Measurements from ENCODE around the gene IL25. TPM values are rescaled to one million over a fixed set of nuclear protein-coding genes. Genes with fewer than 3 reads are reported as not detected.

The IL25 gene
- total RNA-seq, 4 donors from 2014 or later = not detected

DNA sequence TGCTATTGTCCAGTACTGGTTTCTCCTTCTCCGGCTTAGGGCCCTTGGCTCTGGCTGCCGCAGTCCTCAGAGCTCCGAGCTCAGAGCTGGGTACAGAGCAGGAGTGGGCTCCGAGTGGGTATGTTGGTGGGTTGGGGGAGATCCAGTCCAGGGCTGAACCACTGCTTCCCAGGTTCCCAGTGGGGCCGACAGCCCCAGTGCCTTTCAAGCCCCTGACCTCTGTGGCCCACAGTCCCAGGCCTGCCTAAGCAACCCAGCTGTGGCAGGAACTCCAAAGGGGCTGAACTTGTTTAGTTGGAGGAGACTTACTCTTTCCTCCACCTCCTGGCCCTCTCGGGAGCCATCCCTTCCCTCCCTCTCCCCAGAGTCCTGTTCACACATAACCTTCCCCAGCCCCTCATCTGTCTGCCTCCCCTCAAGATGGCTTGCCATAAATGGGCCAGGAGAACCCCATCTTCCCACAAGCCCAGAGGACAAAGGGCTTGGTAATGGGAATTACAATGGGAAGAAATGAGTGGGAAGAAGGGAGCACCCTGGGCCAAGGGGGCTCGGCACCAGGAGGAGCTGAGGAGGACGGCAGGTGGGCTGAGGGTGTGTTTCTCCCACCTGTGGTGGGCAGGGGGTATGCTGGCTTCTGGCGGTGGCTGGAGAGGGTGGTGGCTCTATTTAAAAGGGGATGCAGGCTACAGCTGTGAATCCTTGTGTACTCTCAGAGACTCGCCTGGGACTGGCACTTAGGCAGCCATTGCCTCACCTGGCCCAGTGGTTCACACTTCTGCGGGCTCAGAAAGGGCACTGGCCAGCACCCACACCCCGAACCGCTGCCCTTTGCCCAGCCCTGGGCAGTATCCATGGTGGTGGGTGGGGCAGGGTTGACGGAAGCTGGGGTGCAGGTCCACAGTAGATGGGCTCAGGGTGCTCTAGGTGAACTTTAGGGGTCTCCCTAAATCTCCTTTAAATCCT, 39.2 kb downstream of the IL25 start:
- TF ChIP-seq EP300 (IDR thresholded peaks at IDR 0.05; ENCODE audit: low read depth) = no peak
- intact Hi-C loops (cut with DNase I; ENCODE audit: low total_unique reads) (no loop called here), in situ Hi-C loops (cut with MboI; ENCODE audit: low pct_ligation_motif_present in 1 of 4, low pct_unique_long_range_greater_than_20kb in 1 of 4, low sequenced_read_pairs in 3 of 4) (no loop called here)
- Histone ChIP-seq H3K36me3 (no peaks in the 10 kb centered on the region), H3K27ac (no peak overlapping the region), H3K27me3 (no peaks in the 10 kb centered on the region), H3K4me1 (no peaks in the 10 kb centered on the region), H3K4me3 (no peak overlapping the region), H3K9me3 (no peaks in the 10 kb centered on the region)
- no peak for DNase-seq
- WGBS, 2 donors (ENCODE audit: low coverage in 1 of 2) = 77% methylated on average over 14 of the region's 14 CpGs; no CpG with 5 or more reads in 1 of the 2 donors

DNA sequence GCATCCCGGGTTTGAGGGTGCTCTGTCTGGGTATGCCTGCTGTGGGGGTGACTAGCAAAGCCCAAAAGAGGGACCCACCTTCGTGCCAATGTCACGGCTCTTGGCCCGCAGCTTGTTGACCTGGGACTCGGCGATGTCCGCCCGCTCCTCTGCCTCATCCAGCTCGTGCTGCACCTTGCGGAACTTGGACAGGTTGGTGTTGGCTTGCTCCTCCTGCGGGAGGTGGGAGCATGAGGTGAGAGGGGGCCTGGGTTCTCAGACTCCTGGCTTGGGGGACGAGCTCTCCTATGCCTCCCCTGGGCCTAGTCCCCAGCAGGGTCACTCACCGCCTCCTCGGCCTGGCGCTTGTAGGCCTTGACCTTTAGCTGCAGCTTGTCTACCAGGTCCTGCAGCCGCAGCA, 41.1 kb downstream of the IL25 start:
- H3K4me1 ChIP-seq = no peaks in the 10 kb centered on the region
- in situ Hi-C loops (cut with MboI; ENCODE audit: low pct_ligation_motif_present in 1 of 4, low pct_unique_long_range_greater_than_20kb in 1 of 4, low sequenced_read_pairs in 3 of 4) = no loop called here
- H3K27ac ChIP-seq = no peak overlapping the region
- H3K4me3 ChIP-seq = no peak overlapping the region
- WGBS, 2 donors (ENCODE audit: low coverage in 1 of 2) = 81 to 88% methylated on average over 5 to 15 of the region's 16 CpGs
- no peaks in the 10 kb centered on the region for H3K27me3 ChIP-seq
- intact Hi-C loops (cut with DNase I; ENCODE audit: low total_unique reads) = no loop called here
- DNase-seq = no peak
- no peaks in the 10 kb centered on the region for H3K9me3 ChIP-seq
- H3K36me3 ChIP-seq = no peaks in the 10 kb centered on the region
- TF ChIP-seq, protein P1, sequence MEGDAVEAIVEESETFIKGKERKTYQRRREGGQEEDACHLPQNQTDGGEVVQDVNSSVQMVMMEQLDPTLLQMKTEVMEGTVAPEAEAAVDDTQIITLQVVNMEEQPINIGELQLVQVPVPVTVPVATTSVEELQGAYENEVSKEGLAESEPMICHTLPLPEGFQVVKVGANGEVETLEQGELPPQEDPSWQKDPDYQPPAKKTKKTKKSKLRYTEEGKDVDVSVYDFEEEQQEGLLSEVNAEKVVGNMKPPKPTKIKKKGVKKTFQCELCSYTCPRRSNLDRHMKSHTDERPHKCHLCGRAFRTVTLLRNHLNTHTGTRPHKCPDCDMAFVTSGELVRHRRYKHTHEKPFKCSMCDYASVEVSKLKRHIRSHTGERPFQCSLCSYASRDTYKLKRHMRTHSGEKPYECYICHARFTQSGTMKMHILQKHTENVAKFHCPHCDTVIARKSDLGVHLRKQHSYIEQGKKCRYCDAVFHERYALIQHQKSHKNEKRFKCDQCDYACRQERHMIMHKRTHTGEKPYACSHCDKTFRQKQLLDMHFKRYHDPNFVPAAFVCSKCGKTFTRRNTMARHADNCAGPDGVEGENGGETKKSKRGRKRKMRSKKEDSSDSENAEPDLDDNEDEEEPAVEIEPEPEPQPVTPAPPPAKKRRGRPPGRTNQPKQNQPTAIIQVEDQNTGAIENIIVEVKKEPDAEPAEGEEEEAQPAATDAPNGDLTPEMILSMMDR (IDR thresholded peaks at IDR 0.05) = no peak
- TF ChIP-seq POLR2AphosphoS5 (IDR thresholded peaks at IDR 0.05) (no peak), POLR2A (IDR thresholded peaks at IDR 0.05) (no peak), EP300 (IDR thresholded peaks at IDR 0.05; ENCODE audit: low read depth) (no peak)

DNA sequence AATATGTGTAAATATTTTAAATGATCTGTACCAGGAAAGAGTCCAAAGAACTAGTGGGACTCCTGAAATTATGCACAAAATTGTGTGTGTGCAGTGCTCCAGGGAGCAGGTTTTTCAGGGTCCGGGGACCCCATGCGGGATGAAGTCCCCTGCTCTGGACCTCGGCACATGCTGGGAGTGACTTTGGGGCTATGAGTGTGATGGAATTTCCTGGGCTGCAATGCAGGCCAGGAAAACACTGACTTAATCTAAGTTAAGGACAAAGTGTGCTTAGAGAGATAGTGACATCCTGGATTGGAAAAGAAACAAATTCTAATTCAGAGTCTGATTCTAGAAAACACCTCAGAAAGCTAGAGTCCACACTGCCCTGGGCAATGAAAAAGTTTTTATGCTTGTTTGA, 41.6 kb downstream of the IL25 start:
- no peak for DNase-seq
- Histone ChIP-seq H3K36me3 (no peaks in the 10 kb centered on the region), H3K27ac (no peak overlapping the region), H3K4me1 (no peaks in the 10 kb centered on the region), H3K4me3 (no peak overlapping the region), H3K9me3 (no peaks in the 10 kb centered on the region), H3K27me3 (no peaks in the 10 kb centered on the region)
- 52% methylated on average over 3 of the region's 3 CpGs; no CpG with 5 or more reads in 1 of the 2 donors for WGBS, 2 donors (ENCODE audit: low coverage in 1 of 2)
- TF ChIP-seq EP300 (IDR thresholded peaks at IDR 0.05; ENCODE audit: low read depth) (no peak), POLR2A (IDR thresholded peaks at IDR 0.05) (no peak), POLR2AphosphoS5 (IDR thresholded peaks at IDR 0.05) (no peak)
- TF ChIP-seq, protein P1 (IDR thresholded peaks at IDR 0.05) = no peak
- intact Hi-C loops (cut with DNase I; ENCODE audit: low total_unique reads) (no loop called here), in situ Hi-C loops (cut with MboI; ENCODE audit: low pct_ligation_motif_present in 1 of 4, low pct_unique_long_range_greater_than_20kb in 1 of 4, low sequenced_read_pairs in 3 of 4) (no loop called here)

DNA sequence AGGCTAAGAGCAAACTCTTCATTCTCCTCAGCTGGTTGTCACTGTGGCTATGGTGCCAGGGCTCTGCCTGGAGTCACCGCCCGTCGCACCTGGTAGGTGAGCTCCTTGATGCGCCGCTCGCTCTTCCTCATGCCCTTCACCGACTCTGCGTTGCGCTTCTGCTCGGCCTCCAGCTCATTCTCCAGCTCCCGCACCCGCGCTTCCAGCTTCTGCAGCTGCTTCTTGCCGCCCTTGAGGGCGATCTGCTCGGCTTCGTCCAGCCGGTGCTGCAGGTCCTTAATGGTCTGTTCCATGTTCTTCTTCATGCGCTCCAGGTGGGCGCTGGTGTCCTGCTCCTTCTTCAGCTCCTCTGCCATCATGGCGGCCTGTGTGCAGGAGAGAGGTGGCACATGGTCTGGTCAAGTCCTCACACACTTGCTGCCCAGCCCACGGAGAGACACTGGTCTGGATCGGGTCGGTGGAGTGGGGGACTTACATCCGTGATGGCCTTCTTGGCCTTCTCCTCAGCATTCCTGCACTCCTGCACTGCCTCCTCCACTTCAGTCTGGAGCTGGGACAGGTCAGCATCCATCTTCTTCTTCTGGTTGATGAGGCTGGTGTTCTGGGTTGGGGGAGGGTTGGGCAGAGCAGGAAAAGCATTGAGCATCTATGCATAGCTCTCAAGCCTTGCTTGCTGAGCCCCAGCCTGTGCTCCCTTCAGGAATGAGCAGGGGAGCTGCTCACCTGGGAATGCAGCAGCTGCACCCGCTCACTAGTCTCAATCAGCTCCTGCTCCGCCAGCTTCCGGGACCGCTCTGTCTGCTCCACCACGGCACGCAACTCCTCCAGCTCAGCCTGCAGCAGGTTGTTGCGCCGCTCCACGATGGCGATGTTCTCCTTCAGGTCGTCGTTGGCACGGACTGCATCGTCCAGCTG, 42.6 kb downstream of the IL25 start:
- TF ChIP-seq POLR2A (IDR thresholded peaks at IDR 0.05) = no peak
- no peak for TF ChIP-seq POLR2AphosphoS5 (IDR thresholded peaks at IDR 0.05)
- TF ChIP-seq EP300 (IDR thresholded peaks at IDR 0.05; ENCODE audit: low read depth) = no peak
- TF ChIP-seq, protein P1 (IDR thresholded peaks at IDR 0.05) = no peak
- Histone ChIP-seq H3K36me3 (no peaks in the 10 kb centered on the region), H3K4me3 (no peak overlapping the region), H3K9me3 (no peaks in the 10 kb centered on the region), H3K27ac (no peak overlapping the region), H3K27me3 (no peaks in the 10 kb centered on the region), H3K4me1 (no peaks in the 10 kb centered on the region)
- no peak for DNase-seq
- WGBS, 2 donors (ENCODE audit: low coverage in 1 of 2) = 85 to 96% methylated on average over 4 to 39 of the region's 39 CpGs
- in situ Hi-C loops (cut with MboI; ENCODE audit: low pct_ligation_motif_present in 1 of 4, low pct_unique_long_range_greater_than_20kb in 1 of 4, low sequenced_read_pairs in 3 of 4) (no loop called here), intact Hi-C loops (cut with DNase I; ENCODE audit: low total_unique reads) (no loop called here)
